ENCODE measurements around the gene DAGLA. TPM values are rescaled to one million over a fixed set of nuclear protein-coding genes. Genes with fewer than 3 reads are reported as not detected.
A peak's percentile ranks its signal among the peaks of the same experiment; 100 is the strongest.

Gene DAGLA
- total RNA-seq, 1 donor from 2014 or later = 4.6 TPM

DNA sequence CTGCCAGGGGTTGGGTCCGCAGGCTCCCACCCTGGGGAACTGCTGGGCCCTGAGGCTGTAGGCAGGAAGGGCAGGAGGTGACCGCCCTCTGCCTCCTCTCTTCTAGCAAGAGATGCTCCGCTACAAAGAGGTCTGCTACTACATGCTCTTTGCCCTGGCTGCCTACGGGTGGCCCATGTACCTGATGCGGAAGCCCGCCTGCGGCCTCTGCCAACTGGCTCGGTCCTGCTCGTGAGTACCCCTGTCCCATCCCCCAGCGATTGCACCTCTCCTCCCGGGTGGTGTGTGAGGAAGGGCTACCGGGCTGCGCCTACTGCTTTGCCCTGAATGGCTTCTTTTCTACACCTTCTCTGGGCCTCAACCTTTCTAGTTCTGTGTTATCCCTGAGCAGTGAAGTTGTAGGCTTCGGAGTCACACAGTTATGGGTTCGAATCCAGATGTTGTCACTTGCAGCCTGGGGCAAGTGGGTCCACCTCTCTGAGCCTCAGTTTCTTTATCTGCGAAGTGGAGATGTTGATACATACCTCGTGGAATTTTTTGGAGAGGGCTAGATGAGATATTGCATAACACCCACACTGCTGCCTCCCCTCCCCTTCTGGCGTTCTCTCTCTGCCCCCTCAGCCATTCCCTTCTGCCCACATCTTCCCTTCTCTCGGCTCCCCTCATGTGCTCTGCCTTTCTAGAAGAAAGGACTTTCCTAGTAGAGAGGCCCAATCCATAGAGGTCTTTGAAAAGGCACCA, 51.2 kb downstream of the DAGLA start:
- H3K4me3 ChIP-seq (ENCODE audit: low read depth, low read length) = no peak overlapping the region
- DNase-seq (ENCODE audit: low read depth) = no peak
- no peaks in the 10 kb centered on the region for H3K36me3 ChIP-seq (ENCODE audit: control insufficient read depth, insufficient read depth, low read length)
- TF ChIP-seq, protein P1, sequence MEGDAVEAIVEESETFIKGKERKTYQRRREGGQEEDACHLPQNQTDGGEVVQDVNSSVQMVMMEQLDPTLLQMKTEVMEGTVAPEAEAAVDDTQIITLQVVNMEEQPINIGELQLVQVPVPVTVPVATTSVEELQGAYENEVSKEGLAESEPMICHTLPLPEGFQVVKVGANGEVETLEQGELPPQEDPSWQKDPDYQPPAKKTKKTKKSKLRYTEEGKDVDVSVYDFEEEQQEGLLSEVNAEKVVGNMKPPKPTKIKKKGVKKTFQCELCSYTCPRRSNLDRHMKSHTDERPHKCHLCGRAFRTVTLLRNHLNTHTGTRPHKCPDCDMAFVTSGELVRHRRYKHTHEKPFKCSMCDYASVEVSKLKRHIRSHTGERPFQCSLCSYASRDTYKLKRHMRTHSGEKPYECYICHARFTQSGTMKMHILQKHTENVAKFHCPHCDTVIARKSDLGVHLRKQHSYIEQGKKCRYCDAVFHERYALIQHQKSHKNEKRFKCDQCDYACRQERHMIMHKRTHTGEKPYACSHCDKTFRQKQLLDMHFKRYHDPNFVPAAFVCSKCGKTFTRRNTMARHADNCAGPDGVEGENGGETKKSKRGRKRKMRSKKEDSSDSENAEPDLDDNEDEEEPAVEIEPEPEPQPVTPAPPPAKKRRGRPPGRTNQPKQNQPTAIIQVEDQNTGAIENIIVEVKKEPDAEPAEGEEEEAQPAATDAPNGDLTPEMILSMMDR (IDR thresholded peaks at IDR 0.05; ENCODE audit: insufficient read depth, low read length, poor library complexity, severe bottlenecking) = no peak
- no peaks in the 10 kb centered on the region for H3K27me3 ChIP-seq (ENCODE audit: control insufficient read depth, insufficient read depth, low read length)

DNA sequence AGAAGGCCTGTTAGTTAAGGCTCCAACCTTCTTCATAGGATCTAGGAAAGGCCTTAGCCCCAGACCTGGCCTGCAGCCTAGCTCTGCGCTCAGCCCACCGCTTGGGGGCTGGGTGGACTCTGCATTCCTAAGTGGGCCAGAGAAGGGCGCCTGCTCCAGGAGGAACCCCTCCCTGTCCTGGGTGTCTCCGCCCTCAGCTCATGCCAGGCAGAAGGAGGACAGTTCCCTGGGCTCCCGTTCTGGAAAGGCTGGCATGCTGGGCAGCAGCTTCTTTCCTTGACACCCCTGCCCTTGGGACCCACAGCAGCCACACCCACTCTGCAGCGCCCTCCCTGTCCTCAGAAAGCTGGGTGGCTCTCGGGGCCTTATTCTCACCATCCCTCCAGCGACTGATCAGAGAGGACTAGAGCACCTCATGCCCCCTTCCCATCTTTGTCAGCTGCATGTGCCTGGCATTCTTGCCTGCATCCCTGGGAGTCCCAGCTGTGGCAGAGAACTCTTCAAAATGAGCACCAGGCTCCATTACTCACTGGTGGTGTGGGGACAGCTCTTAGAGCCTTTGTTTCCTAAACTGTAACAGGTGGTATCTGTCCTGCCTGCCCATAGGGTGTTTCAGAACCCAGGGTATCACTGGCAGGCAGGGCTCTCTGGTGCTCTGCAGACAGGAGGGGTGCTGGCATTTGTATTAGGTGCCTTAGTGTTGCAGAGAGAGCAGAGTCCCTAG, 51.9 kb downstream of the DAGLA start:
- DNase-seq (ENCODE audit: low read depth) = no peak
- TF ChIP-seq, protein P1 (IDR thresholded peaks at IDR 0.05; ENCODE audit: insufficient read depth, low read length, poor library complexity, severe bottlenecking) = no peak
- Histone ChIP-seq H3K4me3 (ENCODE audit: low read depth, low read length) (no peak overlapping the region), H3K36me3 (ENCODE audit: control insufficient read depth, insufficient read depth, low read length) (no peaks in the 10 kb centered on the region), H3K27me3 (ENCODE audit: control insufficient read depth, insufficient read depth, low read length) (no peaks in the 10 kb centered on the region)

DNA sequence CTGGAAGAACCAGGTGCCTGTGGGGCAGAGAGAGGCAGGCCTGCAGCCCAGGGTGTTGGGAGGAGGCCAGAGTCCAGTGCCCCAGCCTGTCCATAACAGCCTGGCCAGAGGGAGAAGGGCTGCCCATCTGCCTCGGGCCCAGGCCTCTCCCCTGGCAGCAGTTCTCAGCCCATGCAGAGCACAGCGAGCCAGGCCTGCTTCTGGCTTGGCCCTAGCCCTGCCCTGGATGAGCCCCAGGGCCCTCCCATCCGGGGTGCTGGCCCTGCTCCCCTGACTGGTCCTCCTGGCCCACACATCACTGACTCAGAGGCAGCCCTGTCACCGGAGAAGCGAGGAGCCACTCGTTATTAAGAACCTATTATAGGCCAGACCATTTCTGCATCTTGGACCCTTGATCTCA, 52.5 kb downstream of the DAGLA start:
- DNase-seq (ENCODE audit: low read depth) = no peak
- Histone ChIP-seq H3K36me3 (ENCODE audit: control insufficient read depth, insufficient read depth, low read length) (no peaks in the 10 kb centered on the region), H3K4me3 (ENCODE audit: low read depth, low read length) (no peak overlapping the region), H3K27me3 (ENCODE audit: control insufficient read depth, insufficient read depth, low read length) (no peaks in the 10 kb centered on the region)
- TF ChIP-seq, protein P1 (IDR thresholded peaks at IDR 0.05; ENCODE audit: insufficient read depth, low read length, poor library complexity, severe bottlenecking) = no peak

DNA sequence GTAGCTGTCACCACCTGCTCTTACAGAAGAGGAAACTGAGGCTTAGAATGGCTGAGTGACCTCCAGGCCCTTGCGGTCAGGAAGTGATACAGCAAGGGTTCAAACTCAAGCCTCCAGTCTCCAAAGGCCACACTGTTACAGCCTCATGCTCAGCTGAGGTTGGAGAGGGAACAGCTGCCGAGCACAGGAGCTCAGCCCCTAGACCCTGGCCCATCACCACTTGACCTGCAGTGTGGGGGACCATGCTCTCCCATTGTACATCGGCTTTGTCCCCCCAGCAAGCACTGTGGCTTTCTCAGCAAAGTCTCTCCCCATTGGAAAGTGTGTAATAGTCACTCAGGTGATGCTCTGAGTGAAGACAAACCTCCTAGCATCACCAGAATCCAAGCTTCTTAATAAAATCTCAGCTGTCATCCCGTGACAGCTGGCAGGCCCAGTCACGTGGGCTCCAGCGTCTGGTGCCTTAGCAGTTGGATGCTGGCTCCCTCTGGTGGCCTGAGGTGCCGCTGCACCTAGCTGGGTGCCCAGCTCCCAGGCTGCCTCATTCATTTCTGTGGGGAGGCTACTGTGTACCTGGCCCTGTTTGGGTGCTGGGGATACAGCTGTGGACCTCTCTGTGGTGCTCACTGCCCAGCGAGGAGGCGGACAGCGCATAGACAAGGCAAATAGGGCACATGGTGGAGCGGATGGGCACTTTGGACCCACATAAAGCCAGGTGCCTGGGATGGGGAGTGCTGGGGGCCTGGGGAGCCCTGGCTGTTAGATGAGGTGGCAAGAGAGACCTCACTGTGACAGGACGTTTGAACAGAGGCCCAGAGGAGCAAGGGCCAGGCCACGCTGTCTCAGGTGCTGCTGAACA, 53.2 kb downstream of the DAGLA start:
- H3K4me3 ChIP-seq (ENCODE audit: low read depth, low read length) = no peak overlapping the region
- no peaks in the 10 kb centered on the region for H3K36me3 ChIP-seq (ENCODE audit: control insufficient read depth, insufficient read depth, low read length)
- H3K27me3 ChIP-seq (ENCODE audit: control insufficient read depth, insufficient read depth, low read length) = no peaks in the 10 kb centered on the region
- TF ChIP-seq, protein P1 (IDR thresholded peaks at IDR 0.05; ENCODE audit: insufficient read depth, low read length, poor library complexity, severe bottlenecking) = peak; percentile 99
- DNase-seq (ENCODE audit: low read depth) = no peak

DNA sequence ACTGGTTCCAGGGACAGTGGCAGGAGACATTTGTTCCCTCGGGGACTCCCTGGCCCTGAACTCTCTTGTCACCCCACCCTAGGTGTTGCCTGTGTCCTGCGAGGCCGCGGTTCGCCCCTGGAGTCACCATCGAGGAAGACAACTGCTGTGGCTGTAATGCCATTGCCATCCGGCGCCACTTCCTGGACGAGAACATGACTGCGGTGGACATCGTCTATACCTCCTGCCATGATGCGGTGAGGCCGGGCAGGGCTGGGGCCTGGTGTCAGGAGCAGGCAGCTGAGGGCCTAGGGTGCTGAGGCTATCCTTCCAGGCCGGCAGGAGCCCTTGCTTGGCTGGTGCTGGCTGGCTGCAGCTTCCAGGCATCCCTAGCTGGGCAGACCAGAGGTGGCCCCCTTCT, 54.6 kb downstream of the DAGLA start:
- no peak for DNase-seq (ENCODE audit: low read depth)
- TF ChIP-seq, protein P1 (IDR thresholded peaks at IDR 0.05; ENCODE audit: insufficient read depth, low read length, poor library complexity, severe bottlenecking) = no peak
- no peaks in the 10 kb centered on the region for H3K36me3 ChIP-seq (ENCODE audit: control insufficient read depth, insufficient read depth, low read length)
- H3K4me3 ChIP-seq (ENCODE audit: low read depth, low read length) = no peak overlapping the region
- H3K27me3 ChIP-seq (ENCODE audit: control insufficient read depth, insufficient read depth, low read length) = no peaks in the 10 kb centered on the region

Data from kidney epithelial cell (primary cell).